GM12865 (cell line): Measurements from ENCODE around the gene NBEA.

Experiments used
- DNase-seq: peaks from one replicate; pipeline ENCODE4 v3.0.0; 2010; ENCODE audit warnings: low read depth
- H3K4me3 ChIP-seq: 2 replicates; pipeline ENCODE4 v1.5.1; 2011; ENCODE audit warnings: mild to moderate bottlenecking, low read depth, low read length, control low read depth
- CTCF ChIP-seq: IDR thresholded peaks from 2 replicates; pipeline ENCODE4 v1.5.1; 2011; ENCODE audit warnings: low read length, control low read depth, low read depth, inconsistent platforms; ENCODE audit not compliant: insufficient read depth; ENCODE audit errors: missing control alignments

Gene NBEA

GRCh38 chr13:35190241-35190640 lies 248.2 kb downstream of the NBEA start:
- no peak for DNase-seq
- no peak overlapping the region for H3K4me3 ChIP-seq
- TF ChIP-seq CTCF, result no peak

- H3K4me3 ChIP-seq, result no peak overlapping the region
- DNase-seq, result no peak
- TF ChIP-seq CTCF, result no peak
Observed at GRCh38 chr13:35191883-35192282, 249.8 kb downstream of the NBEA start.

- no peak for DNase-seq
- no peak overlapping the region for H3K4me3 ChIP-seq
- TF ChIP-seq CTCF, result no peak
Observed at GRCh38 chr13:35198613-35199200, 256.6 kb downstream of the NBEA start.

GRCh38 chr13:35208587-35208986 lies 266.5 kb downstream of the NBEA start:
- H3K4me3 ChIP-seq, result no peak overlapping the region
- no peak for TF ChIP-seq CTCF
- DNase-seq, result no peak

- H3K4me3 ChIP-seq, result no peak overlapping the region
- DNase-seq, result no peak
Observed at GRCh38 chr13:35210261-35210660, 268.2 kb downstream of the NBEA start.

GRCh38 chr13:35211949-35212348 lies 269.9 kb downstream of the NBEA start:
- H3K4me3 ChIP-seq, result no peak overlapping the region
- DNase-seq, result no peak
- no peak for TF ChIP-seq CTCF

More at GRCh38 chr13:35210261-35210660, 268.2 kb downstream of the NBEA start:
- no peak for TF ChIP-seq CTCF

- TF ChIP-seq CTCF, result no peak
- no peak overlapping the region for H3K4me3 ChIP-seq
- DNase-seq, result no peak
Observed at GRCh38 chr13:35213911-35214310, 271.8 kb downstream of the NBEA start.
